Body of pancreas (tissue), 4 donors: ENCODE measurements around the gene NRGN.

Experiments used
- CTCF ChIP-seq, 7 experiments: fragments of 450-650 bp in 4 of 7; fragments of 200-600 bp in 3 of 7; sonication (generic) in 3 of 7; IDR thresholded peaks; one replicate each; pipeline ENCODE4 v1.5.1; 2016 to 2019; ENCODE audit warnings: antibody characterized with exemption in 7 of 7
- POLR2A ChIP-seq, 3 donors: fragments of 450-650 bp; IDR thresholded peaks; one replicate each; pipeline ENCODE4 v1.6.1; 2016; ENCODE audit warnings: antibody characterized with exemption in 3 of 3, mild to moderate bottlenecking in 2 of 3

DNA sequence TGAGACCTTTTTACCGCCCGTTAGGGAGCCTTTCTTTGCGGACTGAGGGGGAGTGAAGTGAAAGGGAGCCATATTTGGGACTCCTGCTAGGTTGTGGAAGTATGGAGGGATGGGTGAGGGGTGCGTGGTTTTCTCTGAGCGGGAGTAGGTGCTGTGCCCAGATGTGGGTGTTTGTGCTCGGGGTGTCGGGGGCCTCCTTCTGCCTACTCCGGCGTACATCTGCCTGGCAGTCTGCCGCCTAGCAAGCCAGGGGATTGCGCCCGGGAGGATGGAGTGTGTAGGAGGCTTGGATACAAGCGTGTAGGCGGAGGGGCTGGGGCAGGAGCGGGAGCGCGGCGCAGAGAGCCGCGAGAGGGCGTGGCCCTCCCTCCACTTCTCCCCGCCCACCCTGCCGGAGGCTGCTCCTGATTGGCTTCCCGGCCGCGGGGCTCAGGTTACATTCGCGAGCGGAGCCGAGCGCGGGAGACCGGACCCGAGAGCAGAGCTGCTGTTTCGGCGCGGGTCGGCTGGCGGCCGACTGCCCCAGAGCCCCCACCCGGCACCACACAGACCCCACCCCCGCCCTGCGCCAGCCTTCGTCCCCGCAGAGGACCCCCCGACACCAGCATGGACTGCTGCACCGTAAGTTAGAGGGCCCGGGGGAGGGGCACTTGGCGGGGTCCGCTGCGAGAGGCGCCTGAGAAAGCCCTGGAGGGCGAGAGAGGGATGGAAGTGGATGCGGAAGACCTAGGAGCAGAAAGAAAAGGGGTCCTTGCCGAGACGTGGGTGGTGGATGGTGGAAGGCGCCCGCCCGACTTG is at the start of gene NRGN:
- no peak for TF ChIP-seq CTCF (IDR thresholded peaks at IDR 0.05)
- TF ChIP-seq POLR2A (IDR thresholded peaks at IDR 0.05): no peak
